NCI-H1105 treated with DMSO at 0.1 percent for 48 hours (cell line): ENCODE data around the gene THPO.

Experiments
- DNase-seq: peaks from one replicate; lab custom pipeline; 2025; lab: John Stamatoyannopoulos, UW

The THPO gene

GRCh38 chr3:184377882-184378445, at the start of gene THPO:
THPO (minus strand) TSS chr3:184378207; CDS start chr3:184376259, 1,948 bp downstream.
- DNase-seq: no peak

GRCh38 chr3:184426691-184427141, 48.7 kb upstream of the THPO start:
- no peak for DNase-seq

DNA sequence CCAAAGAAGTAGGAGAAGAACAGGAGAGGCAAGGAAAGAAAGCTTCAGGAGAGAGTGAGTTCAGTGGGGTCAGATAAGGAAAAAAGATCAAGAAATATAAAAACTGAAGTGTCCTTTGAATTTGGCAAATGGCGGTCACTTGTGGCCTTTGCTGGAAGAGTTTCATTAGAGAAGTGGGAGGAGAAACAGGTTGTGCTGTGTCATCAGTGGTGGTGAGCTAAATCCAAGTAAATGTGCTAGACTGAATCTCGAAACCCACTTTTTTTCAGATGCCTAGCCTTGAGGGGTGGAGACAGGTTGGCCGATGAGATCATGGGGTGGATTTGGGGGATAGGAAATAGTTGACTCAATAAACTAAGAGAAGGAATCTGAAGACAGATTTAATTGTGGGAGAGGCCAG, 45.6 kb upstream of the THPO start:
- DNase-seq: no peak

GRCh38 chr3:184419171-184419570, 41.2 kb upstream of the THPO start:
- no peak for DNase-seq

GRCh38 chr3:184417619-184418327, 39.8 kb upstream of the THPO start:
- DNase-seq: peak; percentile 60

- DNase-seq: no peak
These were observed 37.1 kb upstream of the THPO start for GRCh38 chr3:184415203-184415490.

DNA sequence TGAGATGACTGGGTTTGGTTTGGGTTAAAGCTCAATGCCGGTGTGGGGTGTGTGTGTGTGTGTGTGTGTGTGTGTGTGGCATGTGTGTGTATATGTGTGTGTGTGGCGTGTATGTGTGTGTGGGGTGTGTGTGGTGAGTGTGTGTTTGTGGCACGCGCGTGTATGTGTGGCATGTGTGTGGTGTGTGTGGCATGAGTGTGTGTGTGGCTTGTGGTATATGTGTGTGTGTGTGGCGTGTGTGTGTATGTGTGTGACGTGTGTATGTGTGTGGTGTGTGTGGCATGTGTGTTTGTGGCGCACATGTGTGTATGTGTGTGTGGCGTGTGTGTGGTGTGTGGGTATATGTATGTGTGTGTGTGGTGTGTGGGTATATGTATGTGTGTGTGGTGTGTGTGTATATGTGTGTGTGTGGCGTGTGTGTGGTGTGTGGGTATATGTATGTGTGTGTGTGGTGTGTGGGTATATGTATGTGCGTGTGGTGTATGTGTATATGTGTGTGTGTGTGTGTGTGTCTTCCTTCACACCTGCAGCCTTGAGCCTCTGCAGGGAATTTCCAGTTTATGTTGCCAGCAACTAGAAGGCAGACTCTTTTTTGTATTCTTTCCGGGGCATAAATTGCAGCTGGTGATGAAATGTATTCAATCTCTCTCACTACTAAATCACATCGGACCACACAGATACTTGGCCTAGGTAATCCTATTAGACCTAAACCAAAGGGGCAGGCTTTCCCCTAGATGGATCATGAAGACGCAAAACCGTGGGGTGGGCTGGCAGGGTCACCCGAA, 36.6 kb upstream of the THPO start:
- no peak for DNase-seq

- no peak for DNase-seq
These were observed 32.0 kb upstream of the THPO start for GRCh38 chr3:184409946-184410500.

GRCh38 chr3:184409331-184409926, 31.4 kb upstream of the THPO start:
- DNase-seq: no peak

GRCh38 chr3:184405075-184406030, 27.3 kb upstream of the THPO start:
- DNase-seq: no peak

GRCh38 chr3:184399410-184399809, 21.4 kb upstream of the THPO start:
- no peak for DNase-seq

DNA sequence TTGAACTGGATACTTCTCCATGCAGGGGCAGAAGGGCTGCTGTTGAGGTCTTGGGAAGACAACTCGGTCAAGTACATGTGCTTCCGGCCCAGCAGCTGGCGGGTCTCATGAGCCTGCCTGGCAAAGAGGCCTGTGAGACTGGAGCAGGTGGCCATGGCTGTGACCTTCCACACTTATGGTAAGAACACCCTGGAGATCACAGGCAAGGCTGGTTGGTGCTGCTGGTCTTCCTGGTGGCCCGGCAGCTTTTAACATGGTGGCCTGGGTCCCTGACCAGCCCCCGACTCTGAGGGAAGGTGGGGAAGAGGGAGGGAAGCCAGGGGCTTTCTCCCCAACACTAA, 17.3 kb upstream of the THPO start:
- DNase-seq: no peak

GRCh38 chr3:184391266-184391665, 13.3 kb upstream of the THPO start:
- no peak for DNase-seq

DNA sequence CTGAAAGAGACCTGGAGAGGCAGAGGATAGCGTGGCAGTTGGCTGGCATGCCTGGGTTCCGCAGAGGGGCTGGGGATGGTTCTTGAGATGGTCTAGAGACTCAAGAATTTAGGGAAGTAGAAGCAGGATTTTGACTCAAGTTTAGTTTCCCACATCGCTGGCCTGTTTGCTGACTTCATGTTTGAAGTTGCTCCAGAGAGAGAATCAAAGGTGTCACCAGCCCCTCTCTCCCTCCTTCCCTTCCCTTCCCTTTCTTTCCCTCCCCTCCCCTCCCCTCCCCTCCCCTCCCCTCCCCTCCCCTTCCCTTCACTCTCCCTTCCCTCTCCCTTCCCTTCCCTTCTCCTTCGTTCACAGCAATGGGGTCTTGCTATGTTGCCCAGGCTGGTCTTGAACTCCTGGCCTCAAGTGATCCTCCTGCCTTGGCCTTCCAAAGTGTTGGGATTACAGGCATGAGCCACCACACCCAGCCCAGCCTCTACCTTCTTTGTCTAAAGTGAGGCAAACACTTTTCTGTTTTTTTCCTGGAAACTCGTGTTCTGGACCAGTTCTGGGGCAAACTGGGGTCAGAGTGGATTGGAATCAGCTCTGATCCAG, 12.0 kb upstream of the THPO start:
- DNase-seq: no peak

GRCh38 chr3:184389384-184389783, 11.4 kb upstream of the THPO start:
- no peak for DNase-seq

- no peak for DNase-seq
These were observed 10.9 kb upstream of the THPO start for GRCh38 chr3:184388936-184389230.

- no peak for DNase-seq
These were observed 10.3 kb upstream of the THPO start for GRCh38 chr3:184388164-184388935.

DNA sequence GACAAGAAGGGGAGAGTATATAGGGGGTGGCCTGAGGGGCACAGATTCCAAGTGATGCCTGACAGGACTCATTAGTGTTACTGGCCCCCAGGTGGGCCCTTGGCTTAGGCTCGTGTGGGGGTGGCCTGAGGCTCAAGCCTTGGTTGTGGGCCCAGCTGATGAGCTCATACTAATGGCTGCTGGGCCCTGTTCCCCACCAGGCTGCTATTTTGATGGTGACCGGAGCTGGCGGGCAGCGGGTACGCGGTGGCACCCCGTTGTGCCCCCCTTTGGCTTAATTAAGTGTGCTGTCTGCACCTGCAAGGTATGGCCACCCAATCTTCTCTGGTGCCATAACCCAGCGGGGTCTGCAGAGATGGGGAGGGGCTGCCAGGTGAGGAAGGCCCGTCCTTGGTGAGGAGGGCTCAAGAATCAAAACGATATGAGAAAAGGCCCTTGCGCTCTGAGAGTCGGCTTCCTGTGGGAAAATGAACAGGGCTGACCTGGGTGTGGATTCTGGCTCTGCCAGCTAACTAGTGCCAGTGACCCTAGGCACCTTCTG, 9.2 kb upstream of the THPO start:
- no peak for DNase-seq

GRCh38 chr3:184386047-184386806, 8.2 kb upstream of the THPO start:
- no peak for DNase-seq
